ENCODE data around the gene ASB5. TPM values are rescaled to one million over a fixed set of nuclear protein-coding genes. Genes with fewer than 3 reads are reported as not detected.

ASB5 gene
- polyA plus RNA-seq, 10 donors: 49.9 to 189 (median 120) TPM

- DNase-seq: peak; percentile 19 to 79 (median 29)
Measured at GRCh38 chr4:176185051-176185450, 84.0 kb downstream of the ASB5 start.

Other genes with a start within 250 kb of the ASB5 start
- gene WDR17, start 203.4 kb downstream of the ASB5 start, polyA plus RNA-seq (ENCODE audit: insufficient read length in 10 of 10): 1 to 10 TPM in 3 of 10 donors, under 1 TPM in 7; 0.17 to 1.1 (median 0.64) TPM
- gene SPATA4, start 73.6 kb downstream of the ASB5 start, polyA plus RNA-seq (ENCODE audit: insufficient read length in 10 of 10): under 1 TPM; 0.15 to 0.42 (median 0.29) TPM
- gene SPCS3, start 50.7 kb upstream of the ASB5 start, polyA plus RNA-seq (ENCODE audit: insufficient read length in 10 of 10): 10 to 100 TPM; 52.2 to 75.1 (median 65.6) TPM